ENCODE measurements around the gene NT5DC4.

NT5DC4 gene

DNA sequence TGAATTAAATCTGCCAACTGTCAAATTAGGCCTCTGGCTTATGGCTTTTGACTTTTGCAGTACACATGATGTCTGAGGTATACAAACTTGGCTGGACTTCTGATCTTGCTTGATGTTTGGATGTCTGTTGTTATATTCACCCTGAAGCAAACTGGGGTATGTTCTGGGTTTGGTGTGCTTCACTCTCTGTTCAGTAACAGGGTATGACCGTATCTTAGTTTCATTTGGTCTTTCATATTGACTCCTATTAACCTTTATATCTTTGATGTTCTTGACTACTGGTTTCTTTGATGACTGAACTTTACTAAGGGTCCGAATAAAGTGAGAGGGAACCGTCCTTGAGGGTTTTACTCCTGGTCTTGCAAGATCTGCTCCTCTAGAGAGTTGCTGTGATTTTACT is 35.4 kb downstream of the NT5DC4 start:
- no peak for DNase-seq

DNA sequence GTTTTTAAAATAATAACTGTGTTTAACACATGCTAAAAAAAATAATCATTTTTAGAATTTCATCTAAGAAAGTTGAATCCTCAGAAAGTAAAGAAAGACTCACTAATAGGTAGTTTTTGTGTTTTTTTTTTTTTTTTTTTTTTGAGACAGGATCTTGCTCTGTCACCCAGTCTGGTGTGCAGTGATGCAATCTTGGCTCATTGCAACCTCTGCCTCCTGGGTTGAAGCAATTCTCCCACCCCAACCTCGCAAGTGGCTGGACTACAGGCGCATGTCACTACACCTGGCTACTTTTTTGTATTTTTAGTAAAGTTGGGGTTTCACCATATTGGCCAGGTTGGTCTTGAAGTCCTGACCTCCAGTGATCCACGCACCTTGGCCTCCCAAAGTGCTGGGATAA is 36.4 kb downstream of the NT5DC4 start:
- no peak for DNase-seq

DNA sequence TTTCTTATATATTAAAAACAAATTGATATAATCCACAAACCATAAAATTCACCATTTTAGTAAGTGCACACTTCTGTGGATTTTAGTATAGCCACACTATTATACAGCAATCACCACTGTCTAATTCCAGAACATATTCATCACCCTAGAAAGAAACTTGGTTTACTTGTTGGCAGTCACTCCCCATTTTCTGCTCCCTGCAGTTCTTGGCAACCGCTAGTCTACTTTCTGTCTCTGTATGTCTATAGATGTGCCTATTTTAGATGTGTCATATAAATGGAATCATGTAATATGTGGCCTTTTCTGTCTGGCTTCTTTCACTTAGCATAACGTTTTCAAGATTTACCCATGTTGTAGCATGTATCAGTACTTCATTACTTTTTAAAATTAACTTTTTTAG is 37.9 kb downstream of the NT5DC4 start:
- DNase-seq: no peak

DNA sequence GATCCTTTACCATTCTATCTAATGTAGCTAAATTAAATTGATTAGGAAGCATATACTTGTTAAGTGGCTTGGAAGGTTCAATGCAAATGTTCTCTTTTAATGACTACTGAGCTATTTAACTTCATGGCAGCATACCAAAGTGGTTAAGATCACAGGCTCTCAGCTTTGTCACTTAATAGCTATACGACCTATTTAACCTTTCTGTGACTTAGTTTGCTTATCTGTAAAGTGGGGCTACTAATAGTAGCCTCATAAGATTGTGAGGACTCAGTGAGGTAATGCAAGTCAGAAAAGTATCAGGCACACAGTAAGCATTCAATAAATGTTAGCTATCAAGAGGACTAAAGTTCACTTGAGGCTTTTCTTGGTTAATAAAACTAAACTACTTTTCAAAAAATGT is 39.3 kb downstream of the NT5DC4 start:
- DNase-seq: no peak

DNA sequence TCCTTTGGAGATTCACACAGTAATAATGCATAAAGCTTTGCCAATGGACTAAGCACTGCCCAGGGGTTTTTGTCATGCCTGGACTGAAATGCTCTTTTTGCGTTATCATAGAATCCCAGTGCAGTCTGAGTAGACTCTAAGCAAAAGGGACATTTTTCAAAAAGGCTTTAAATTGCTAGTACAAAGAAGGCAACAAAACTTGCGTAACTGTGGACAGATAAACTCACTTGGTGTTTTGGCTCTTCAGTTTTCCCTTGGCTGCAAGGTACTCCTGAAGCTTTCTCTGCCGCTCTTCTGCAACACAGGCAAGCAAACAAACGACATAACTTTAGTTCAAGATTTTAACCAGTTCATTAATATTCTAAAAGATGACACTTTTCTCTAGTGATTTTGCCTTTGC is 41.5 kb downstream of the NT5DC4 start:
- DNase-seq: no peak

DNA sequence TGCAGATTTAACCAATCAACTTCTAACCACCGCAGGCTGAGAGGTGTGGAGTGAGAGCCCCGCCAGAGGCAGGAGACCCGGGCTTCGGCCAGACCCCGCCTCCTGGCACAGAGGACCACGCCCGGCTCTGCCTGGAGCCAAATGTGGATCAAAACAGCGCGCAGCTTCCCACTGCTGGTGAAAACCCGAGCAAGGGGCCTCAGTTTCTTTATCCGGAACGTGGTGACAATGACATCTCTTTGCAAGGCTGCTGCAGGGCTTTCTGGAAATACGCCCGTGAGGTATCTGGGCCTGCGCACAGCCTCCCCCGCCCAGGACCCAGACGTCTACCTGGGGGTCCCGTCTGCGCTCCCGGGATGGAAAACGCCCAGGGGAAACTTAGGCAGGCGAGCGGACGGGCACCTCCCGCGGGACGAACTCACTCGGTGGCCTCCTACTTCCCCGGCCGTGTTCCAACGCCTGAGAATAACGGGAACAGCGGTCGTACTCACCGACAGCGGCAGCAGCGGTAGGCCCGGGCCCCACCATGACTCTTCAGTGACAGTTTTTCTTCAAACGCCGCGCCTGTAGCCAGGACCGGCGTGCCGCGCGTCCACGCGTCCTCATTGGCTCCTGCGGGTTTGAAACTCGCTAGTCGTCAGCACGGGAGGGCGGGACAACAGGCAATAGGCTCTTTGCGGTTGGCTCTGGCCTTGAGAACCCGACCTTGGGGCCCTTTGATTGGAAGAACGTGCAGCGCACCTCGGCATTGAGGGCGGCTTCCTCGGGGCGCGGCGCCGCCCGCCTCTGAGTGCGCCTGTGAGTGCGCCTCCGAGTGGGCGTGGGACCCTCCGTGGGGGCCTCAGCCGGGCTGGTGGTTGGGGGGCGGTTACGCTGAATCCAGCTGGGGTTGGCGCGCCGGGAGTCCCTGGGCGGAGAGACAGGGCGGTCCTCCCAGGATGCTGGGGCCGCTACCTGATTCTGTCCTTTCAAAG is 43.5 kb downstream of the NT5DC4 start, which contains the start of gene CKAP2L:
TSS of gene CKAP2L (minus strand) at position 539 of the 974 bp plus-strand sequence. CDS start at position 528, 11 bp downstream.
- DNase-seq: peak; percentile 69 to 93

DNA sequence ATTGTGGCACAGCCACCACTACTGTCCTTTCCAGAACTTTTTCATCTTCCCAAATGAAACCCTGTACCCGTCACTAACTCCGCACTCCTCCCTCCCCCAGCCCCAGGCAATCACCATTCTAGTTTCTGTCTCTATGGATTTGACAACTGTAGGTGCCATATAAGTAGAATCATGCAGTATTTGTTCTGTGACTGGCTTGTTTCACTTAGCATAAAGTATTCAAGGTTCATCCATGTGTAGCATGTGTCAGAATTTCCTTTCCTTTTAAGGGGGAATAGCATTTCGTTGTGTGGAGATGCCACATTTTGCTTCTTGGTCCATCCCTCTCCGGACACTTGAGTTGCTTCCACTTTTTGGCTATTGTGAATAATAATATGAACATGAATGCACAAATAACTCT is 44.4 kb downstream of the NT5DC4 start:
- no peak for DNase-seq

DNA sequence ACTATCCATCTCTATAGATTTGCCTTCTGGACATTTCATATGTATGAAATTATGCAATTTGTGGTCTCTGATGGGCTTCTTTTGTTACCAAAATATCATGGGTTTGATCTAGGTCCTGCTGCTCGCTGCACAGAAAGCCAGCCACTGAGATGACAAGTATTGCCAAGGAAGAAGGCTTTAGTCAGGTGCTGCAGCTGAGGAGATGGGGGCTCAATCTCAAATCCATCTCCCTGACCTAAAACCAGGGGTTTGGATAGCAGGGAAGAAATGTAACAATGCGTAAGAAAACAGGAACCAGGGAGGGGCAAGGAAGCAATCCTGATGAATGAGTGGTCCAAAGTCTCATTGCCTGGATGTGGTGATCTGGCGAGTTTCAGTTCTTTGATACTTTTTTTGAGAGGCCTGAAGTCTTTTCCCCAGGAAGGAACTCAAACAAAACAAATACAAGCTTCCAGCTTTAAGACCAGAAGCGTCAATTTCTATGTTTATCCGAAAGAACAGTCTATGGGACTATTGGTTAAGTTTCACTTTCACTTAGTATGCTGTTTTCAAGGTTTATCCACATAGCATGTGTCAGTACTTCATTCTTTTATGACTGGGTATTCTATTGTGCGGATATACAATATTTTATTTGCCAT is 47.0 kb downstream of the NT5DC4 start:
- no peak for DNase-seq

DNA sequence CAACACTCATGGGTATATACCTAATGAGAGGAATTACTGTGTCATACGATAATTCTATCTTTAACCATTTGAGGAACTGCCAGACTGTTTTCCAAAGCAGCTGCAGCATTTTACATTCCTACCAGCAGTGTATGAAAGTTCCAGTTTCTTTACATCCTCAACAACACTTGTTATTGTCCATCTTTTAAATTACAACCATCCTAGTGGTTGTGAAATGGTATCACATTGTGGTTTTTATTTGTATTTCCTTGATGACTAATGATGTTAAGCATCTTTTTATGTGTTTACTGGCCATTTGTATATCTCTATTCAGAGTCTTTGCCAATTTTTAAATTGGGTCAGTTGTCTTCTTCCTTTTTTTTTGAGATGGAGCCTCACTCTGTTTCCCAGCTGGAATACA is 47.6 kb downstream of the NT5DC4 start:
- no peak for DNase-seq

DNA sequence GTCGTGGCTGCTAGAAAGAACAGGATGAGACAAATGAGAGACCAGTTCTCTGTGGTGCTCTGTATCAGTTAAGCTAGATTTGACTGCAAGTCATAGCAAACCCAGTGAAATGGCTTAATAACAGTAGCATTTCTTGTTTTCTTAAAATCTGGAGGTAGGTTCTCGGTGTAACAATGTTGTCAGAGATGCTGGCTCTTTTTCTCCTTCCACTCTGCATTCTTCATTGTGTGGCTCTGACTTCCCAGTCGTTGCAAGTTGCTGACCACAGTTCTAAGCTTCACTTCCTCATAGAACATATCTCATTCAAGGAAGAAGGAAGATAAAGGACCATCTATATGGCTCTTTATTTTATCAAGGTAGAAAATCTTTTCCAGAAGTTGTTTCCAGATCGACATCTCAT is 51.5 kb downstream of the NT5DC4 start:
- DNase-seq: no peak

DNA sequence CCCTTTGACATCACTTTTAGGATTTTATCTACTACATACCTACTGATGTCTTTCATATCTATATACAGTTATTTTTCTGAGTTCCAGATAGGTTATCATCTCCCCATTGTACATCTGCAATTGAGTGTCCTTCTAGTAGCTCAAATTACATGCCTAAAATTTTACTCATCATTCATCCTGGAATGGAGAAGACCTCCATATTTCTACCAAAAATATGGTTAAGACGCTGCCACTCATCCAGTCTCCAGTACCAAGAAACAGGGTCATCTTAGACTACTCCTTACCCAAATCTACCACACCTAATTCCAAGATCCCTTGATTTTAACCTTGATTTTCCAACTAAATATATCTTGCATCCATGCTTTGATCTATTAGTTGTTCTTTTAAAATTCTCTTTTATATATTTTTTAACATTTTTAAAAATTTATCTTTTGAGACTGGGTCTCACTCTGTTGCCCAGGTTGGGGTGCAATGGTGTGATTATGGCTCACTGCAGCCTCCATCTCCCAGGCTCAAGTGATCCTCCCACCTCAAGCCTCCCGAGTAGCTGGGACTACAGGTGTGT is 52.2 kb downstream of the NT5DC4 start:
- DNase-seq: no peak

DNA sequence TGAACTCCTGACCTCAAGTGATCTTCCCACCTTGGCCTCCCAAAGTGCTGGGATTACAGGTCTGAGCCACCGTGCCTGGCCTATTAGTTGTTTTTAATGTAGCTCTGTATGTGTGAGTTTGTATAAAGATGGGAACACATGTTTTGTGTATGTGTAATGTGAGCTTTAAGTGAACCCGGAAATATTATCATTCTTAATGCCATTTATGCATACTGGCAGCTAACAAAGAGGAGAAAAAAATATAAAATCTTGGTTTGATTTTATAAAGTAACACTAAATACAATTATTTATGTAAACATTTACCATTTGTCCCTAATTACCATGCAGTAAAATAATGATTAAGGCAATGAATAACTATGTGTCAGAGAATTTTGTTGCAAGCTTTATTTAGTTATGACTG is 52.7 kb downstream of the NT5DC4 start:
- DNase-seq: no peak

DNA sequence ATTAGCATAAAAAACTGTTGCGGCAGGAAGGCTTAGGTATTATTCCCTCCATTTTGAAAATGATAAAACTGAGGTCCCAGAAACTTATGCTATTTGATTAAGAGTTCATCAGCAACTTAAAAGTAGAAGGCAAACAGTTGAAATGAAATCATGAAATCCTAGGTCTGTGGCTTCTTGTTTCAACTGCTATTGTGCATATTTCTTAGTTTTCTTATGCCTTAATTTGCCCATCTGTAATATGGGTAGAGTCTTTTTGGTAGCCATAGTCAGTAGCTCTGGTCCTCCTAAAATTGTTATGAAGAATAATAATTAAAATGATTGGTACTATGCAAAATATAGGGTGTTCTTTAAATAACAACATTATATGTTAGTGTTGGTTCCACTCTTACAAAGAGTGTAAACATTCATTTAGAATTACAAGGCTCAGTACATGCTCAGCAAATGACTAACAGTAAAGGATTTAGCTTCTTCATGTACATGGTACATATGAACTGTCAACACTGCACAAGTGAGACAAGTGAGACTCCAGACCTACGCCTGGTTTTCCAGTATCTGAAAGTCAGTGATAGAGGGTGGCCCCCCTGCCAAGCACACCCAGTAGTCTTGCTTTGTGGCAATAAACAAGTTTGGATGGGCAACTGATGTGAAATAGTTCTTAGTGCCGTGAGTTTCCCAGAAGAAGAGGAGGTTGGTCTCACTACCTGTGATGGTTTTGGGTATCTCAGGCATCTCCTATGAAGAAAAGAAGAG is 53.9 kb downstream of the NT5DC4 start:
- DNase-seq: no peak

DNA sequence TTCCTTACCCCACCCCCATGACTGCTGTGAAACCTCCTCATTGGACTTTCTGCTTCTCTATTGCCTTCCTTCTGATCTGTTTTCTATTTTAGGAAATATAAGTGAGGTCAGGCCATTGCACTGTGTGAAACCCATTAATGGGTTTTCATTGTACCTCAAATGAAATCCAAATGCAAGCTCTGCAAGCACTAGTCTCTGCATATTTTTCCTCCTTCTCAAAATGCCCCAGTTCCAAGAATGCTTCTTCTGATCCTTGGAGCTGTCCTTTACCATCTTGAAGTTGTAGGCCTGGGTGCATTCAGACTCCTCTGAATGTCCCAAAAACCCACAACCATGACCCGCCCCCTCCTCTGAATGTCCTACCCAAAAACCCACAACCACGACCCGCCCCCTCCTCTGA is 55.3 kb downstream of the NT5DC4 start:
- no peak for DNase-seq

DNA sequence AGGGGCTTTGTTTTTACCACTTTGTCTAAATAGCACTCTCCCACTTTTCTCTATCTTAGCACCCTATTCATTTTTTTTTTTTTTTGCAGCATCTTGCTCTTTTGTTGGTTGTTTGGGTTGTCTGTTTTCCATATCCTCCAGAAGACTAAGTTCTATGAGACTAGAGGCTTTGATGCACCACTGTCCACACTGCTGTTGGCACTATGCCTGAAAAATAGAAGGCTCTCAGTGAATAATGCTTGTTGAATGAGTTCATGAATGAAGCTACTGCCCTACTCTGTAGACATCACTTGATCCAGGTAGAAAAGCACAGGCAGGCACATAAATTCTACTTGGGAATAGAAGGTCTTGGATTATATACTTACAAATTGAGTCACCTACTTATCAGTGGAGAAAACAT is 56.2 kb downstream of the NT5DC4 start:
- DNase-seq: no peak

DNA sequence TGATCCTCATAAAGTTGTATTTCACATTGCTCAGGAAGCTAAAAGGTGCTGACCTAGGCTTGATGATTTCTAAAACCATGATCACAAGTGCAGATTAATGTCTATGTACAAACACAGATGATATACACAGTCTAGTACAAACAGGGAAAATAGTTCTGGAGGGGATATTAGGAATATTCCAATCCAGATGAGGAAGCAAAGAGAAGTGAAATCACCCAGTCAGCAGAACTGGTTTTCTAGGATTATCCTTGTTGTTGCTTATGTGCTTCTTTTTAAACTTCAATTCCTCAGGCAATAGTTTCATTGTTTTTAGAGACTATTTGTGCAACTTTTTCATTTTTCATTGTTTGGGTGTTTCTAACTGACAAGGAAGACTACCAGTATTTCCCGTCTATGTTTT is 58.8 kb downstream of the NT5DC4 start:
- DNase-seq: no peak

DNA sequence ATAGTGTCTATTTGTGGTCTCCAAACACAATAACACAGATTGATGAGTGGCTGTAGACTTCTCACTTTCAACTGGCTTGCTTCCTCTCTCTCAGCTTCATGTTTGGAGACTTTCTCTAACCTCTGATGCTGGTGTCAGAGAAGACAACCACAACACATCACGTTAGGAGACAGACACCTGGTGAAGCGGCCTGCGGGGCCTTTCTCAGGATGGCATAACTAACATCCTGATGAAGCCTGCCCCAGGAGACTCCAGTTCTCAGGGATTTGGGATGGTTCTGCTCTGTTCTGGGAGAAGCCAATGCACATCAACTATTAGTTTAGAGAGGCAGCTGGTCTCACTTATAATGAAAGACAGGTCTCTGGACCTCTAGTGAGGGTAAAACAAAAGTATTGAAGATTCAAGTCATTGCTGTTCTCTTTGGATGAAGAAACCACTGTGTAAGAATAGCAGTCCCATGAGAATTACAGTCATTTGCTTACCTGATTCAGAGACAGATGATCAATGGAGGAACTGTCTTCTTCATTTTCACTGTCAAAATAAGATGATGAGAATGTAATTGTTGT is 61.5 kb downstream of the NT5DC4 start:
- no peak for DNase-seq

DNA sequence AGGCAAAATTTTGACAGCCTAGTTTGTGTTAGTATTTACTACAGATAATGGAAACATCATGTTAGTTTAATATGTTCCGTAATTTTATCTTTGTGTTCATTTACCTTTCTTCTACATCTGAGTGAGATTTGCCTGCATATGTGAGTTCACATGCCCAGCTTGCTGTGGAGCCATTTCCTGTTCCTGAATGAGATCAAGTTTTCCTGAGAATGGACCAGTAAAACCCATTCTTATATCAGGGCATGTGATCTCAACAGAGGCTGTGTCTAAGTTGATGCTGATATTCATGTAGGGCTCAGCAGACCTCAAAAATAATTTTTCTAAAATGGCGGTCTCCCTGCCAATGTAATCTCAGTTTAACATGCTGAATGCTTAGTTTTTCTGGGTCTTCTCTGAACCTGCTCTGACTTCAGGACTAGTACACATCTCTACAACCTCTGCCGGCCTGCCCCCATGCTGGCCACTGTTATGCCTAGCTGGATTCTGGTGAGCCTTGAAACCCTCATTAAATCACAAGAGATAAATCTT is 62.4 kb downstream of the NT5DC4 start:
- no peak for DNase-seq

DNA sequence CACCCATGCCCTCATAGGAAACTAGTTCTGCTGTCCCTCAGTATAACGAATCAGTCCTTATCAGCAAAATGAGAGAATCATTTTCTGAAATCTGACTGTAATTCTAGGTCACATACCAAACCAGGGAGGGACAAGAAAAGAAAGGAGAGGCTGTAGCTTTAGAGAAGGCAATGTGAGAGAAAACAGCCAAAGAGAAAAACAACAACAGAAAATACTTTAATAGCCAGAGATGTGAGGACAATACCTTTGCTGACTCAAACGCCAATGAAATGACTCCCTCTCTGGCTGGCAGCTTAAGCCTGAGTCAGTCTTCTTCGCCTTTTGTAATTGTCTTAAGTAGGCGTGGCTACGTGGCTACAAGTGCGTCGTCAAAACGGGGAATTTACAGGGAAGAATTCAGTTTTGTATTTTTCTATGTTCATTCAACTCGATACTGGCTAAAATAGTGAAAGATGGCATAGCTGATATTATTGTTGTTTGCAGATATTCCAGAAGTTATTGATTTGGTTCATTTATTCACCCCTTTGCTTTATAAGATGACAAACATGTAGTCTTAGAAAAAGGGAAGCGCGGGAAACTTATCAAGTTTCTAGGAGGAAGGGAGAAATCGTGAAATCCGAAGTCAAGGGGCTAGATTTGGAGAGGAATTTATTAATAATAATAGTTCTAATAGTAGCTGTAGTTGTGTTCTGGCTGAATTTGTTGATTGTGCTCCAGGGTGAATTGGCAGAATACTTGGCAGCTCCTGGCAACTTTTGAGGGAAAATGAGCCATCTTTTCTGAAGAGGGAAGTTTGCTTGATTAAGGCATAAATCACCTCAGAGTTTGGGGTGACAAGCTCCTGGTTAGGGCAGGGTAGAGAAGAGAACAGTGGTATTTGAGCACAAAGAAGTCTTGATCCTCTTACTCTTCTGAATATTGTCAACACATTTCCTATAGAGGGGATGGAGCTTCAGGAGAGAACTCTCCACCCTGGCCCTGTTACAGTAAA is 63.7 kb downstream of the NT5DC4 start, which contains the start of gene IL1A:
TSS of gene IL1A (minus strand) at position 295 of the 991 bp plus-strand sequence. CDS start 723 bp downstream, outside the sequence.
- DNase-seq: no peak

DNA sequence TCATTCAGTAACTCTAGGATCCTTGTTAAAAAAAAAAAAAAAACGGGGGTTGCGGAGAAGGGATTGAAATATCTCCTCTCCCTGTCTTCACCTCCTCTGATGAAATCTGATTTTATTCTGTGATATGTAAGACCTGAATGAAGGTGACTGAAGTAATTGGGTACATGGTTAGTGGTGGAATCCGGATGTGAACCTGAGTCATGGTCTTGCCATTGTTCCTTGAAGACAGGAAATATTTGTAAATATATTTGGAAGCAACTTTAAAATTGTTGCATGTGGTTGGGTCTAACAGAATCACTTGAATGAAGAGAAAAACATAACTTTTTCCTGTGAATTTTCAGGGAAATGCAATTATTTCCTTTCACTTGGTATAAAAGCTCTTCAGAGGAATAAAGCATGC is 66.5 kb downstream of the NT5DC4 start:
- DNase-seq: no peak
